C4-2B (cell line): Measurements from ENCODE around the gene TGFB3.

Source experiments
- CTCF ChIP-seq: fragments of 450-650 bp; conservative IDR thresholded peaks from 2 replicates; pipeline ENCODE4 v1.5.1; 2017; ENCODE audit warnings: mild to moderate bottlenecking
- ZFX ChIP-seq: fragments of 450-650 bp; IDR thresholded peaks from 2 replicates; pipeline ENCODE4 v1.6.1; 2017

DNA sequence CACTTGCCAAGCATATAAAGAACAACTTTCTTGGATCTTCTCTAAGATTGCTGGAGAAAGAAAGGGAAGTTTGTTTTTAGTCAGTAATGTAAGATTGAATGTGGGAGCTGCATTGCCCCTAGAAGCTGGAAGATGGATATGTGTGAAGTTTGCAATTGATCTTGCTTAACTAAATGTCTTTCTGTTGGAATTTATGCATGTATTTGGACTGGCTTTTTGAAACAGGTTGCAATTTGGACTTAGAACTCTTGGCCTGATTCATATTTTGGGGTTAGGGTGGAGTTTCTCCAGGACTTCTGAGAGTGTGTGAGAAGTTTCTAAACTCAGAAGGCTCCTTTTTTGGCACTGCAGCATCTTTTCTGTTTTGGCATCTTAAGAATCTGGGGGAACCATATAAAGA lies 30.1 kb upstream of the TGFB3 start:
- no peak for TF ChIP-seq CTCF
- TF ChIP-seq ZFX = no peak
